GM12891 (cell line): ENCODE data around the gene NCKAP5.

Experiments
- PAX5 ChIP-seq: IDR thresholded peaks from 2 replicates; pipeline ENCODE4 v1.6.1; 2011; ENCODE audit warnings: low read length, moderate library complexity, mild to moderate bottlenecking; ENCODE audit not compliant: insufficient read depth, severe bottlenecking
- POLR2A ChIP-seq: IDR thresholded peaks from 2 replicates; pipeline ENCODE4 v1.6.1; 2011; ENCODE audit warnings: low read depth, low read length, control low read depth
- POLR2AphosphoS5 ChIP-seq: IDR thresholded peaks from 2 replicates; pipeline ENCODE4 v1.6.1; 2011; ENCODE audit warnings: low read depth, low read length, control low read depth
- TAF1 ChIP-seq: IDR thresholded peaks from 2 replicates; pipeline ENCODE4 v1.6.1; 2011; ENCODE audit warnings: low read depth, low read length, control low read depth

DNA sequence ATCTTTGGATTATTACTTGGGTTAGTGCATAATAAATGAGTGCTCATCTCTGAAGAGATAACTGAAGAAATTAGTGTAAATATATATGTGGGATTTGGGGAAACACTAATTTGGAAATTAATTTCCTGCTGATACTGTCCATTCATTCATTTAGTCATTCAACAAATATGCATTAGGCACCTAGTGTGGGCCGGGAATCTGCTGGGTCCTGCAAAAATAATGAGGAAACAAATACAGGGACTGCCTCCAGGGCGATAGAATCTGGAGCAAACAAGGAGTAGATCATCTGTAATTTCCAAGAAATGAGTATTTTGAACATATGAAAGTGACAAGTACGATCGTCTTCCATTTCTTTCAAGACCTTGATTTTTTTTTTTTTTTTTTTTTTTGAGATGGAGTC, 694.5 kb downstream of the NCKAP5 start:
- TF ChIP-seq POLR2A (no peak), POLR2AphosphoS5 (no peak), PAX5 (no peak), TAF1 (no peak)
